ELF-1 (cell line): ENCODE results near the gene IL4.
A peak's percentile ranks its signal among the peaks of the same experiment; 100 is the strongest.
"Not testable (repeated sequence)": the region's sequence is repeated elsewhere in the genome, so short reads cannot be mapped to it uniquely, and the experiment has no call there.

ENCODE experiments used
- DNase-seq: peaks from one replicate; pipeline ENCODE4 v3.0.0-alpha.2; 2016; ENCODE audit warnings: low read depth, low spot score

The IL4 gene

DNA sequence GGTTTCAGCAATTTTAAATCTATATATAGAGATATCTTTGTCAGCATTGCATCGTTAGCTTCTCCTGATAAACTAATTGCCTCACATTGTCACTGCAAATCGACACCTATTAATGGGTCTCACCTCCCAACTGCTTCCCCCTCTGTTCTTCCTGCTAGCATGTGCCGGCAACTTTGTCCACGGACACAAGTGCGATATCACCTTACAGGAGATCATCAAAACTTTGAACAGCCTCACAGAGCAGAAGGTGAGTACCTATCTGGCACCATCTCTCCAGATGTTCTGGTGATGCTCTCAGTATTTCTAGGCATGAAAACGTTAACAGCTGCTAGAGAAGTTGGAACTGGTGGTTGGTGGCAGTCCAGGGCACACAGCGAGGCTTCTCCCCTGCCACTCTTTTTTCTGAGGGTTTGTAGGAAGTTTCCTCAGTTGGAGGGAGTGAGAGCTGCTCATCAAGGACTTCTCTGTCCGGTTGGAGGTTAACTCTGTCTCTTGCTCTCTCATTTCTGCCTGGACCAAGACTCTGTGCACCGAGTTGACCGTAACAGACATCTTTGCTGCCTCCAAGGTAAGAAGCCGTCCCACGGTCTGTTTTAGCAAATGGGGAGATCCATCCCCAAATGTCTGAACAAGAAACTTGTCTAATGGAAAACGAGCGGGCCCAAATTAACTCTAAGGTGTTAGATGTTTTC, at the start of gene IL4:
IL4 (plus strand) TSS at position 51 of the 692 bp plus-strand sequence; CDS start at position 113, 62 bp downstream.
- DNase-seq, result no peak

GRCh38 chr5:132627470-132627869, 46.3 kb upstream of the IL4 start:
- DNase-seq, result no peak

DNA sequence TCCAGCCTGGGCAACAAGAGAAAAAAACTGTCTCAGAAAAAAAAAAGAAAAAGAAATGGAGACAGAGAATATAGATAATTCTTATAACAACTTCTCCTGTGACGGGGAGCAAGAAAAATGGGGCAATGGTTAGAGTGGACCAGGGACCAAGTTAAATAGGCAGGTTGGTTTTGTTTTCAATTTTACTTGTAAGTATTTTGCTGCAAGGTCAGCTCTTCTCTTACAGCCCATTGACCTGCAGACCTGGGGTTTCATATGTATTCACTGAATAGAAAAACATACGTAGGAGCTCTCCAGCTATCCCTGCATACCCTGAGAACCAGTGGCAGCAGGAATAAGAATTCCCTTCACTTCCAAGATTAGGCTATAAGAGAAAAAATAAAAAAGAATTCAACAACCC, 45.0 kb upstream of the IL4 start:
- no peak for DNase-seq

- DNase-seq, result no peak
These were observed 44.4 kb upstream of the IL4 start for GRCh38 chr5:132629230-132629944.

DNA sequence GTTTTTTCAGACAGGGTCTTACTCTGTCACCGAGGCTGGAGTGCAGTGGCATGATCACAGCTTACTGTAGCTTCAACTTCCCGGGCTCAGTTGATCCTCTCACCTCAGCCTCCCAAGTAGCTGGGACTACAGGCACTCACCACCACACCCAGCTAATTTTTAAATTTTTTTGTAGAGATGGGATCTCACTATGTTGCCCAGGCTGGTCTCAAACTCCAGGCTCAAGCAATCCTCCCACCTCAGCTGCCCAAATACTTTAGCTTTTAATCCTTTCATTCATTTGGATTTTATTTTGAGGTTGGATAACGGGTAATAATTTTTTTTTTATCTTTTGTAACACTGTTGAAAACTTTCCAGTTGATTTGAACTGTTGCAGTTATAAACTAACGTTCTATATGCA, 40.2 kb upstream of the IL4 start:
- DNase-seq, result not testable (repeated sequence)

DNA sequence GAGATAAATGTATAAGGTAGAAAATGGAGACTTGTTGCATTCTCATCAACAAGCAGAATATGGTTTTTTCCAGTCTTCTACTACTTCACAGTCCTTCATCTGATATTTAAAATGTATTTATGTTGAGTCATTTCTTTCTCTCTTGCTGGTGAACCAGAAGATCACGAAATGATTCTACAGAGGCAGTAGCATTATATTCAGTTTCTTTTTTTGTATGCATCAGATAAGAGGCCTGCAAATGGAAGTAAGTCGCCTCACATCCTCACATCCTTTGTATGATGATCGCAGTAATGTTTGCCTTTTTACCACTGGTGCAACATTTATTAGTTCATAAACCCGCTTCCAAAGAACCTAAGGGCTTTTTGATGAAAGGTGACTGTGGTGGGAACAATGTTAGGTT, 37.9 kb upstream of the IL4 start:
- no peak for DNase-seq

- DNase-seq, result no peak
These were observed 36.5 kb upstream of the IL4 start for GRCh38 chr5:132637241-132637640.

GRCh38 chr5:132639706-132640130, 34.1 kb upstream of the IL4 start:
- DNase-seq, result no peak

GRCh38 chr5:132640613-132641012, 33.2 kb upstream of the IL4 start:
- no peak for DNase-seq

- no peak for DNase-seq
These were observed 32.5 kb upstream of the IL4 start for GRCh38 chr5:132641241-132641723.

GRCh38 chr5:132641841-132642240, 31.9 kb upstream of the IL4 start:
- DNase-seq, result no peak

- DNase-seq, result no peak
These were observed 29.6 kb upstream of the IL4 start for GRCh38 chr5:132644177-132644576.

DNA sequence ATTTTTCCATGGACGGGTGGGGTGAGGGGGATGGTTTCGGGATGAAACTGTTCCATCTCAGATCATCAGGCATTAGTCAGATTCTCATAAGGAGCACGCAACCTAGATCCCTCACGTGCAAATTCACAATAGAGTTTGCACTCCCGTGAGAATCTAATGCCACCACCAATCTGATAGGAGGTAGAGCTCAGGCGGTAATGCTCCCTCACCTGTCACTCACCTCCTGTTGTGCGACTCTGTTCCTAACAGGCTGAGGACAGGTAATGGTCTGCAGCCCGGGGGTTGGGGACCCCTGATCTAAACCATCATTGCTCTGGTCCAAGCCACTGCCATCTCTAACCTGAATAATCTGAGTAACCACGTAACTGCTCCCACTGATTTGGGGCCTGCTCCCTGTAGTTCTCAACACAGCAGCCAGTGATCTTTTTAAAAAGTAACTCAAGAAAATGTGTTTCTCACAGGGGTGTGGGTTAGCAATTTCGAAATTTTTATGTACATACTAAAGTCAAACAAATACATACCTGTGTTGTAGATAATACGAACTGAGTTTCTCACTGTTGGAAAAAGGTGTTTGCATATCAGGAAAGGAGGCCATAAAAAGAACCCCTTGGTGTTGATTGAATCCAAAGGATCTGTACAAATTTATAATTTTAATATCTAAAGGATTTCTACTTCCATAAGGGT, 27.1 kb upstream of the IL4 start:
- no peak for DNase-seq

DNA sequence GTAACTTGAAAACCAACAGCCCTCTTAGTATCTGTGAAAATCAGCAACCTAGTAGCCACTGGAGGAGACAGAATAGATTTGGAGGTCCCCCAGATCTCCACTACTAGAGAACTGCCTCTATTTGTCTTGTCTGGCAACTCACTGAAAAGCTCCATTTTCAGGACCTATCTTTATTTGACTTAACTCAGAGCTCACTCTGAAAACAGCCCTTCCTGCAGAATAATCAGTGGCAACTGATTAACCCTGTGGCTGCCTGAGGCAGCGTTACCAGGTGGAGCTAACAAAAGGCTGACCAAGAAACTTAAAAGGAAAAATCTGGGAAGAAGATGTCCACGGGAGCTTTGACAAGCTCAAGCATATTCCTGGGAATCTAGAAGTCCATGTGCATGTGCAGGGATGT, 26.3 kb upstream of the IL4 start:
- no peak for DNase-seq

- no peak for DNase-seq
These were observed 25.4 kb upstream of the IL4 start for GRCh38 chr5:132648355-132648754.

DNA sequence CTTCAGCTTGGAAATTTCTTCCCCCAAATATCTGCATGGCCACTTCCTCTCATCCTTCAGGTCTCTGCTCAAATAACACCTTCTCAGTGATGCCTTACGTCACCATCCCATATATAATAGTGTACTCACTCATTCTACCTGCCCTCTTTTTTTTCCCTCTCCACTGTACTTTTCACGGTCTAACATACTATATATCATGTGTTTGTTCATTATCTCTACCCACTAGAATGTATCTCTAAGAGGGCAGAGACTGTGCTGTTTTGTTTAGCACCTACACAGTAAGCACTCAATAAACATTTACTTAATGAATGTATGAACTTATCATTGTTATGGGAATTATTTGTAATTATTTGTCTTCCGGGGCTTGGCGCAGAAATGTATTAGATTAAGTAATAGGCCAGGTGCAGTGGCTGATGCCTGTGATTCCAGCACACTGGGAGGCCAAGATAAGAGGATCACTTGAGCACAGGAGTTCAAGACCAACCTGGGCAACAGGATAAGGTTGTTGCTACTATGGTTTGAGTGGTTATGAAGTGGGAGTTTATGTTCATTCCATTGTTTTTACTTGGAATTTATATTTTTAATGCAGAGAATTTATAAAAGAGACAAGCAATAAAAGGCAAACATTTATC, 21.8 kb upstream of the IL4 start:
- DNase-seq, result no peak

DNA sequence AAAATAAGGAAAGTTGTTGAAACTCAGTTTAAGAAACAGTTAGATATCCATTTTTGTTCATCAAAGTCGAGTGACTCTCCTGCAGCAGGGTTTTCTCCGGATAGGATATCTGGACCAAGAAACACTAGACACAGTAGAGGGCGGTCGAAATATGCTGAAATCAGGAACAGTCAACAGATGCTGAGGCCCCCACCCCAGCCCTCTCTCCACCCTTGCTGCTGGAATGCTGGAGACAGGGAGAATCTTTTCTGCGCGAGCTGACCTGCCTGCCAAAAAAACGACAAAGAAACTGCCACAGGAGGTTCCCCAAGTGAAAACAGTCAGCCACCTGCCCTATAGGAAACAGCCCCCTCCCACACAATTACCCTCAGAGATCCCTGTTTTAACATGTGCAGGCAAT, 20.1 kb upstream of the IL4 start:
- peak; percentile 28 for DNase-seq

DNA sequence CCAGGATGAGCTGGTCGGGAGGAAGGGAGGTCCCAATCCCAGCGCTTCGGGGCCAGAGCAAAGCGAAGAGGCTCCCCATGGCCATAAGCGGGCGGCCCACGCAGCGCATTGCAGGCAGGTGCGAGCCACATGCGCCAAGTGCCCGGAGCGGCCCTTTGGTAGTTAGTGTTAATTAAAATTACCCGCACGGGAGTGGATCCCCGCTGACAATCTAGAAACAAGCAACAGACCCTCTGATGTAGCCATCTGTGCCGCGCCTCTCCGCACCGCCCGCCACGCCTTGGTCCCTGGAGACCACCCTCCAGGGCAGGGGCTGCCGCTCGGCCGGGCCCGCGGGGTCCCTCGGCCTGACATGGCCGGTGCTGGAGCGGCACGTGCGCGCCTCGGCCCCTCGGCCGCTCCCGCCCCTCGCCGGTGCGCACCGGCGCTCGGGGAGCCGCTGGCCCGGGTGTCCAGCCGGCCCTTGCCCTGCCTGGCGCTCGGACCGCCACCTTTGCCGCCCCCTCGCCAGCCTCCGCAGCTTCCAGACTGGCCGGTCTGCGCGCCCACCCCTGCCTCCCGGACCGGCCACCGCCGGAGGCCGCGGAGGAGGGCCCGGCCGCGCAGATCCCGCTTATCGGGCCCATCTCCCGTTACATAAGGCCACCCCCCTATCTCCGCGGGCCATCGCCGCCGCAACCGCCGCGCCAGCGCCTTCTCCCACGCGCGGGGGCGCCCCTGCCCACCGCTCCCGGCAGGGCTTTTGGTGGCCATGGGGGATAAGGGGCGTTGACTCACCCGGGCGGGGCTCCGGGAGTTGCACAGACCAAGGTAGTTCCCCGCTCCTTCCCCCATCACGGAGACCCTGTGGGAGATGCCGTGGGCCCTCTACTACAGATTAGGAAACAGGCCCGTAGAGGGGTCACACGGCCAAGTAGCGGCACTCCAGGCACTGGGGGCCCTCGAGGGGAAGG, 17.7 kb upstream of the IL4 start:
- DNase-seq, result peak; percentile 54

- no peak for DNase-seq
These were observed 16.9 kb upstream of the IL4 start for GRCh38 chr5:132656774-132657355.

DNA sequence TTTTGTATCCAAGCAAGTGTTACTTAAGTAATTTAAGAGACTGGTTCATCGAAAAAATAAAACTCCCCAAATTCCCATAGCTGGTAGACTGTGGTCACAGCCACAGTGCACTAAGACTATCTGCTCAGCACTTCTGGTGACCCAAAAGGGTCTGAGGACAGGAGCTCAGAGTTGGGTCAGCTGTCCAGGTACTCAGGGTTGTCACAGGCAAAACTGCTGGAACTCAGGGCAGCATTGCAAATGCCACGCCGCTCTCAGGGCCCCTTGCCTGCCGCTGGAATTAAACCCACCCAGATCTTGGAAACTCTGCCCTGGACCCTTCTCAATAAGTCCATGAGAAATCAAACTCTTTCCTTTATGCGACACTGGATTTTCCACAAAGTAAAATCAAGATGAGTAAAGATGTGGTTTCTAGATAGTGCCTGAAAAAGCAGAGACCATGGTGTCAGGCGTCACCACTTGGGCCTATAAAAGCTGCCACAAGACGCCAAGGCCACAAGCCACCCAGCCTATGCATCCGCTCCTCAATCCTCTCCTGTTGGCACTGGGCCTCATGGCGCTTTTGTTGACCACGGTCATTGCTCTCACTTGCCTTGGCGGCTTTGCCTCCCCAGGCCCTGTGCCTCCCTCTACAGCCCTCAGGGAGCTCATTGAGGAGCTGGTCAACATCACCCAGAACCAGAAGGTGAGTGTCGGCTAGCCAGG, 16.0 kb upstream of the IL4 start, which contains the start of gene IL13:
IL13 (plus strand) TSS at position 498 of the 705 bp plus-strand sequence; CDS start at position 512, 14 bp downstream.
- DNase-seq, result no peak
